OCI-LY1 (cell line): ENCODE results near the gene ADAMTS8.

Source experiments
- H2AFZ ChIP-seq: fragments of 200-600 bp; sonication (generic), shearing (Covaris generic); 2 replicates; pipeline ENCODE4 v1.6.0; 2014; ENCODE audit warnings: antibody characterized with exemption, mild to moderate bottlenecking, low read length
- H3F3A ChIP-seq: fragments of 200-600 bp; sonication (generic), shearing (Covaris generic); 2 replicates; pipeline ENCODE4 v1.6.0; 2014; ENCODE audit warnings: mild to moderate bottlenecking, antibody characterized with exemption, low read length, moderate library complexity; ENCODE audit not compliant: insufficient read depth
- H3K27ac ChIP-seq: fragments of 200-600 bp; sonication (generic); 2 replicates; pipeline ENCODE4 v1.5.1; 2014; ENCODE audit warnings: low read length, mixed run types, mild to moderate bottlenecking, low read depth; ENCODE audit not compliant: poor library complexity, severe bottlenecking
- H3K27me3 ChIP-seq: fragments of 200-600 bp; sonication (generic); 2 replicates; pipeline ENCODE4 v1.6.0; 2014; ENCODE audit warnings: antibody characterized with exemption, mild to moderate bottlenecking, low read length, moderate library complexity; ENCODE audit not compliant: insufficient read depth
- H3K36me3 ChIP-seq: fragments of 200-600 bp; sonication (generic); 2 replicates; pipeline ENCODE4 v1.6.1; 2014; ENCODE audit warnings: mild to moderate bottlenecking, antibody characterized with exemption, low read length, moderate library complexity, mixed read lengths; ENCODE audit not compliant: insufficient read depth
- H3K4me1 ChIP-seq: fragments of 200-600 bp; sonication (generic); 2 replicates; pipeline ENCODE4 v1.5.1; 2014; ENCODE audit warnings: mild to moderate bottlenecking, low read length, moderate library complexity; ENCODE audit not compliant: insufficient read depth, severe bottlenecking
- H3K4me2 ChIP-seq: fragments of 200-600 bp; sonication (generic), shearing (Covaris generic); 2 replicates; pipeline ENCODE4 v1.6.1; 2014; ENCODE audit warnings: low read length
- H3K4me3 ChIP-seq: fragments of 200-600 bp; sonication (generic); 2 replicates; pipeline ENCODE4 v1.5.1; 2014; ENCODE audit warnings: low read length, low read depth, mild to moderate bottlenecking, mixed read lengths; ENCODE audit not compliant: poor library complexity, severe bottlenecking
- H3K79me2 ChIP-seq: fragments of 200-600 bp; shearing (Covaris generic); 2 replicates; pipeline ENCODE4 v1.6.1; 2016; ENCODE audit warnings: mixed run types, low read length, mixed read lengths; ENCODE audit not compliant: insufficient read depth
- H3K9ac ChIP-seq: fragments of 200-600 bp; sonication (generic), shearing (Covaris generic); 2 replicates; pipeline ENCODE4 v1.6.1; 2014; ENCODE audit warnings: mild to moderate bottlenecking, low read length, mixed read lengths
- H3K9me2 ChIP-seq: fragments of 200-600 bp; sonication (generic), shearing (Covaris generic); 2 replicates; pipeline ENCODE4 v1.6.1; 2014; ENCODE audit warnings: low read depth, mild to moderate bottlenecking, low read length, mixed read lengths
- H3K9me3 ChIP-seq: fragments of 200-600 bp; shearing (Covaris generic); 2 replicates; pipeline ENCODE4 v1.6.1; 2014; ENCODE audit warnings: low read length, mixed read lengths
- H4K20me1 ChIP-seq: fragments of 200-600 bp; sonication (generic), shearing (Covaris generic); 2 replicates; pipeline ENCODE4 v1.6.0; 2016; ENCODE audit warnings: mild to moderate bottlenecking, low read length; ENCODE audit not compliant: insufficient read depth
- EZH2 ChIP-seq: fragments of 200-600 bp; sonication (generic), shearing (Covaris generic); IDR thresholded peaks from 2 replicates; pipeline ENCODE4 v1.8.0; 2017; ENCODE audit warnings: borderline replicate concordance, mixed run types, mild to moderate bottlenecking, antibody characterized with exemption, low read length, moderate library complexity, mixed read lengths
- TF ChIP-seq, protein P1 (sequence below): fragments of 200-600 bp; sonication (generic), shearing (Covaris generic); IDR thresholded peaks from 2 replicates; pipeline ENCODE4 v1.5.1; 2017; ENCODE audit warnings: mild to moderate bottlenecking, antibody characterized with exemption, low read length, moderate library complexity, mixed read lengths

Gene ADAMTS8

DNA sequence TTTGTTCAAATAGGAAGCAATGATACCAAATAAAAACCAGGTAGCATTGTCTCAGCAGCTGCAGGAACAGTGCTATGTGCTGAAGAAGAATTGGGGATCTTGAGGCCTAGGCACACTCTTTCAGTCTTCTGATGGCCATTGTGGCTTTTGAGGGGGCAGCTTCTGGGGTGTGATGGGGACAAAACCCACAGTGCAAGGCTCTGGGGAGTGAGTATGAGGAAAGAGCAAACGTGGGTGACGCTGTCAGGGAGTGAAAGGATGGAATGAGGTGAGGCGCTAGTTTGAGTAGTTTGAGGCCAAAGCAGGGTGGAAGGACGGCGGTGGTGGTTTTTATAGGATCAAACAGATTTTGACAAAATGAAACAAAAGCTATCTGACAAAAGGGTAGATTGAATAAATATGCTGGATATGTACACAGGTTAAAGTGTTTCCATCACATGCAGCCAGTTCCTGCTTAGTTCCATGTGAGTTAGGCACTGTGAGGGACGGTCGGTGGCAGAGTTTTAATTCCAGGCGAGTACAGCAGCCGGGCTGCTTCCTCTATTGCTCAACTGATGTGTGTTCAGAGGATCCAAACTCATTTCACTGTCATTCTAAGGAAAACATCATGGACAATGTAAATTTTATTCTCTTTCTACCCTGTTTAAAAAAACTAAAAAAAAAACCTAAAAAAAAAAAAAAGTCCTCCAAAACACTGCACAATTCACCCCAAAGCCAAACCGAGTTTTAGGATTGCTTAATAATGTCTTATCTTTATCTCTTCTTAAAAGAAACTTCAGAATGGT is 38.9 kb upstream of the ADAMTS8 start:
- no peak overlapping the region for H3K4me2 ChIP-seq
- H3K9ac ChIP-seq = no peak overlapping the region
- no peaks in the 10 kb centered on the region for H4K20me1 ChIP-seq
- TF ChIP-seq EZH2 = no peak
- TF ChIP-seq, protein P1, sequence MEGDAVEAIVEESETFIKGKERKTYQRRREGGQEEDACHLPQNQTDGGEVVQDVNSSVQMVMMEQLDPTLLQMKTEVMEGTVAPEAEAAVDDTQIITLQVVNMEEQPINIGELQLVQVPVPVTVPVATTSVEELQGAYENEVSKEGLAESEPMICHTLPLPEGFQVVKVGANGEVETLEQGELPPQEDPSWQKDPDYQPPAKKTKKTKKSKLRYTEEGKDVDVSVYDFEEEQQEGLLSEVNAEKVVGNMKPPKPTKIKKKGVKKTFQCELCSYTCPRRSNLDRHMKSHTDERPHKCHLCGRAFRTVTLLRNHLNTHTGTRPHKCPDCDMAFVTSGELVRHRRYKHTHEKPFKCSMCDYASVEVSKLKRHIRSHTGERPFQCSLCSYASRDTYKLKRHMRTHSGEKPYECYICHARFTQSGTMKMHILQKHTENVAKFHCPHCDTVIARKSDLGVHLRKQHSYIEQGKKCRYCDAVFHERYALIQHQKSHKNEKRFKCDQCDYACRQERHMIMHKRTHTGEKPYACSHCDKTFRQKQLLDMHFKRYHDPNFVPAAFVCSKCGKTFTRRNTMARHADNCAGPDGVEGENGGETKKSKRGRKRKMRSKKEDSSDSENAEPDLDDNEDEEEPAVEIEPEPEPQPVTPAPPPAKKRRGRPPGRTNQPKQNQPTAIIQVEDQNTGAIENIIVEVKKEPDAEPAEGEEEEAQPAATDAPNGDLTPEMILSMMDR = no peak
- H2AFZ ChIP-seq = no peak overlapping the region
- H3K9me3 ChIP-seq = no peaks in the 10 kb centered on the region
- no peak overlapping the region for H3K4me3 ChIP-seq
- no peak overlapping the region for H3K27ac ChIP-seq
- H3K27me3 ChIP-seq = no peaks in the 10 kb centered on the region
- no peaks in the 10 kb centered on the region for H3F3A ChIP-seq
- no peaks in the 10 kb centered on the region for H3K79me2 ChIP-seq
- H3K4me1 ChIP-seq = no peaks in the 10 kb centered on the region
- H3K36me3 ChIP-seq = no peaks in the 10 kb centered on the region
- no peaks in the 10 kb centered on the region for H3K9me2 ChIP-seq

GRCh38 chr11:130465263-130465662 is 36.9 kb upstream of the ADAMTS8 start:
- Histone ChIP-seq H3K27me3 (no peaks in the 10 kb centered on the region), H3K4me2 (no peak overlapping the region), H2AFZ (no peak overlapping the region), H3K79me2 (no peaks in the 10 kb centered on the region), H3K9ac (no peak overlapping the region), H4K20me1 (no peaks in the 10 kb centered on the region), H3K36me3 (no peaks in the 10 kb centered on the region), H3K4me3 (no peak overlapping the region), H3K27ac (no peak overlapping the region), H3K9me2 (no peaks in the 10 kb centered on the region), H3K9me3 (no peaks in the 10 kb centered on the region), H3K4me1 (no peaks in the 10 kb centered on the region), H3F3A (no peaks in the 10 kb centered on the region)
- TF ChIP-seq, protein P1 = no peak
- no peak for TF ChIP-seq EZH2

DNA sequence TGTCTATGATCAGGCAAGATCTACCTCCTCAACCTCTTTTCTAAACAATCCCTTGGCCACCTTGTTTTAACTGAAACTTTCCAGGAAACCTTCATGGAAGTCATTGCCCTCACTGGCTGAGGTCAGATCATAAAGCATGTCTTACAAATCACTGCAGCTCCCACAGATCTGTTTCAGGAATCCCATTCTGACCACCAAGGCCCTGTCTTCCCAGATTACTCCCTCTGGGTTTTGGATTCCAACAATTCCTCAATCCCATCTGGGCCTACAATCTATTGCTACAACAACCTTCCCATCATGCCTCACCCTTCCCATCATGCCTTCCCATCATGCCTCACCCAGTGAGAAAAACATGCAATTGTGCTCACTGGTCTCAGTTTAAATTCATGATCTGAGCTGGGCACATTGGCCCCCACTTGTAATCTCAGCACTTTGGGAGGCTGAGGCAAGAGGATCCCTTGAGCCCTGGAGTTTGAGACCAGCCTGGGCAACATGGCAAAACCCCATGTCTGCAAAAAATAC is 35.9 kb upstream of the ADAMTS8 start:
- no peaks in the 10 kb centered on the region for H3K79me2 ChIP-seq
- TF ChIP-seq, protein P1 = no peak
- TF ChIP-seq EZH2 = no peak

More for the DNA sequence above, 35.9 kb upstream of the ADAMTS8 start:
- Histone ChIP-seq H3K27me3 (no peaks in the 10 kb centered on the region), H3K4me1 (no peaks in the 10 kb centered on the region), H3K27ac (no peak overlapping the region), H3K9me3 (no peaks in the 10 kb centered on the region), H3K36me3 (no peaks in the 10 kb centered on the region), H3K4me3 (no peak overlapping the region), H4K20me1 (no peaks in the 10 kb centered on the region), H2AFZ (no peak overlapping the region), H3K9ac (no peak overlapping the region), H3K9me2 (no peaks in the 10 kb centered on the region), H3K4me2 (no peak overlapping the region), H3F3A (no peaks in the 10 kb centered on the region)
